Adrenal gland (tissue), 12 donors: Measurements from ENCODE around the gene SERPINB7. TPM values are rescaled to one million over a fixed set of nuclear protein-coding genes. Genes with fewer than 3 reads are reported as not detected.

Experiments
- DNase-seq, 7 donors: peaks; one replicate each; pipeline ENCODE4 v3.0.0-alpha.2; 2019 to 2020
- H3K27ac ChIP-seq, 5 donors: fragments of 200-600 bp; sonication (generic) in 4 of 5; 1 replicate in 3 of 5; 2 replicates in 2 of 5; pipeline versions ENCODE4 v1.5.1 to v1.8.0; 2016 to 2020; ENCODE audit warnings: mild to moderate bottlenecking in 1 of 5
- H3K27me3 ChIP-seq: fragments of 200-600 bp; 2 replicates; pipeline ENCODE4 v1.8.0; 2021
- H3K36me3 ChIP-seq, 2 donors: fragments of 200-600 bp; replicated peaks in 1 of 2; 1 replicate in 1 of 2; 2 replicates in 1 of 2; pipeline versions ENCODE4 v1.5.1 to v1.8.0; 2018 to 2022
- H3K4me1 ChIP-seq, 2 donors: fragments of 200-600 bp; replicated peaks in 1 of 2; 1 replicate in 1 of 2; 2 replicates in 1 of 2; pipeline versions ENCODE4 v1.5.1 to v1.8.0; 2018 to 2021
- H3K4me3 ChIP-seq, 4 donors: fragments of 200-600 bp; sonication (generic) in 3 of 4; one replicate each; pipeline ENCODE4 v1.5.1; 2016 to 2018
- H3K9me3 ChIP-seq, 3 donors: fragments of 200-600 bp; sonication (generic) in 1 of 3; replicated peaks in 1 of 3; 1 replicate in 2 of 3; 2 replicates in 1 of 3; pipeline versions ENCODE4 v1.5.1 to v1.8.0; 2016 to 2021
- POLR2A ChIP-seq, 2 donors: fragments of 450-650 bp; IDR thresholded peaks; one replicate each; pipeline ENCODE4 v1.6.1; 2017; ENCODE audit warnings: antibody characterized with exemption in 2 of 2, mild to moderate bottlenecking in 2 of 2, moderate library complexity in 1 of 2
- WGBS, 4 donors: extraction: QIAGEN DNeasy Blood & Tissue Kit in 2 of 4; methylation state at CpG; one replicate each; pipeline versions ENCODE4 v1.1.5 to v1.1.7; 2013 to 2017; 5-methylcytosine and 5-hydroxymethylcytosine counted together
- intact Hi-C, 2 donors: fragments of 100-400 bp; cut with DNase I; formaldehyde crosslinking; loops; one replicate each; pipeline versions ENCODE4 v1.14.1 to v1.15.0; 2022 to 2023
- polyA plus RNA-seq, 3 donors: library from polyadenylated mRNA; stranded (reverse); fragments of 200-250 nt in 2 of 3; fragments of 350-450 nt in 1 of 3; fragmentation: Illumina TruSeq in 1 of 3; extraction: RNeasy Lipid Tissue Mini Kit (QIAGEN cat#74804) in 1 of 3; gene quantifications; one replicate each; pipeline ENCODE4 v1.2.3, GENCODE V29; 2013 to 2014
- total RNA-seq, 9 donors: library from RNA; depleted of rRNA in 4 of 9; stranded (reverse); fragments of >200 nt in 4 of 9; fragments of 120-200 nt in 1 of 9; fragmentation: NEBNext Ultra II Directional in 1 of 9; extraction: Animal tissue kit (Norgen Biotek cat#: 25700) in 1 of 9; gene quantifications; one replicate each; pipeline versions ENCODE4 v1.1.0 to v1.2.4, GENCODE V29; 2013 to 2023
- TF ChIP-seq, protein P1 (sequence below), 6 experiments: fragments of 450-650 bp in 4 of 6; fragments of 200-600 bp in 2 of 6; sonication (generic) in 1 of 6; IDR thresholded peaks; 1 replicate in 5 of 6; 2 replicates in 1 of 6; pipeline versions ENCODE4 v1.5.1 to v1.8.0; 2016 to 2021; ENCODE audit warnings: antibody characterized with exemption in 6 of 6, mild to moderate bottlenecking in 2 of 6, moderate library complexity in 1 of 6
- donor health status: healthy with polysubstance abuse.
- donor health status: Bipolar disorder and iron deficiency.
- donor health status: DM: yes; HTN: yes; CAD: no.
- donor health status: DM: no; HTN: no; CAD: no.
- donor health status: DM: no; HTN: no; CAD: no.
- donor health status: DM: yes; HTN: yes; CAD: no.

The SERPINB7 gene
- total and polyA plus RNA-seq, 12 donors, result 0.11 TPM; not detected in 11

GRCh38 chr18:63832470-63832869 lies 57.3 kb downstream of the SERPINB7 start:
- H3K36me3 ChIP-seq, result no peaks in the 10 kb centered on the region
- intact Hi-C loops, result no loop called here
- DNase-seq, result no peak
- no peak for TF ChIP-seq POLR2A (IDR thresholded peaks at IDR 0.05)
- TF ChIP-seq, protein P1, sequence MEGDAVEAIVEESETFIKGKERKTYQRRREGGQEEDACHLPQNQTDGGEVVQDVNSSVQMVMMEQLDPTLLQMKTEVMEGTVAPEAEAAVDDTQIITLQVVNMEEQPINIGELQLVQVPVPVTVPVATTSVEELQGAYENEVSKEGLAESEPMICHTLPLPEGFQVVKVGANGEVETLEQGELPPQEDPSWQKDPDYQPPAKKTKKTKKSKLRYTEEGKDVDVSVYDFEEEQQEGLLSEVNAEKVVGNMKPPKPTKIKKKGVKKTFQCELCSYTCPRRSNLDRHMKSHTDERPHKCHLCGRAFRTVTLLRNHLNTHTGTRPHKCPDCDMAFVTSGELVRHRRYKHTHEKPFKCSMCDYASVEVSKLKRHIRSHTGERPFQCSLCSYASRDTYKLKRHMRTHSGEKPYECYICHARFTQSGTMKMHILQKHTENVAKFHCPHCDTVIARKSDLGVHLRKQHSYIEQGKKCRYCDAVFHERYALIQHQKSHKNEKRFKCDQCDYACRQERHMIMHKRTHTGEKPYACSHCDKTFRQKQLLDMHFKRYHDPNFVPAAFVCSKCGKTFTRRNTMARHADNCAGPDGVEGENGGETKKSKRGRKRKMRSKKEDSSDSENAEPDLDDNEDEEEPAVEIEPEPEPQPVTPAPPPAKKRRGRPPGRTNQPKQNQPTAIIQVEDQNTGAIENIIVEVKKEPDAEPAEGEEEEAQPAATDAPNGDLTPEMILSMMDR (IDR thresholded peaks at IDR 0.05), result no peak
- H3K27ac ChIP-seq, result no peak overlapping the region
- no peaks in the 10 kb centered on the region for H3K4me1 ChIP-seq
- H3K4me3 ChIP-seq, result no peak overlapping the region
- 74 to 95% (median 76%) methylated on average over 1 of the region's 1 CpG for WGBS, 4 donors
- no peaks in the 10 kb centered on the region for H3K27me3 ChIP-seq
- H3K9me3 ChIP-seq, result no peaks in the 10 kb centered on the region

- H3K4me1 ChIP-seq, result no peaks in the 10 kb centered on the region
Measured at GRCh38 chr18:63834471-63835113, 59.4 kb downstream of the SERPINB7 start.

GRCh38 chr18:63836456-63836855 lies 61.2 kb downstream of the SERPINB7 start:
- no peaks in the 10 kb centered on the region for H3K4me1 ChIP-seq
- no peak overlapping the region for H3K27ac ChIP-seq
- H3K4me3 ChIP-seq, result no peak overlapping the region
- intact Hi-C loops, result no loop called here
- no peaks in the 10 kb centered on the region for H3K36me3 ChIP-seq
- 36 to 49% (median 39%) methylated on average over 3 of the region's 3 CpGs for WGBS, 4 donors
- no peak for DNase-seq
- peaks cover 5% of the 10 kb centered on the region for H3K27me3 ChIP-seq
- TF ChIP-seq POLR2A (IDR thresholded peaks at IDR 0.05), result no peak
- TF ChIP-seq, protein P1 (IDR thresholded peaks at IDR 0.05), result no peak
- no peaks in the 10 kb centered on the region for H3K9me3 ChIP-seq

More at GRCh38 chr18:63834471-63835113, 59.4 kb downstream of the SERPINB7 start:
- no peak overlapping the region for H3K4me3 ChIP-seq
- H3K36me3 ChIP-seq, result no peaks in the 10 kb centered on the region
- WGBS, 4 donors, result 63 to 68% (median 66%) methylated on average over 4 of the region's 4 CpGs
- intact Hi-C loops, result no loop called here
- H3K27me3 ChIP-seq, result no peaks in the 10 kb centered on the region
- no peaks in the 10 kb centered on the region for H3K9me3 ChIP-seq
- no peak for TF ChIP-seq POLR2A (IDR thresholded peaks at IDR 0.05)
- TF ChIP-seq, protein P1 (IDR thresholded peaks at IDR 0.05), result no peak
- no peak overlapping the region for H3K27ac ChIP-seq
- no peak for DNase-seq

DNA sequence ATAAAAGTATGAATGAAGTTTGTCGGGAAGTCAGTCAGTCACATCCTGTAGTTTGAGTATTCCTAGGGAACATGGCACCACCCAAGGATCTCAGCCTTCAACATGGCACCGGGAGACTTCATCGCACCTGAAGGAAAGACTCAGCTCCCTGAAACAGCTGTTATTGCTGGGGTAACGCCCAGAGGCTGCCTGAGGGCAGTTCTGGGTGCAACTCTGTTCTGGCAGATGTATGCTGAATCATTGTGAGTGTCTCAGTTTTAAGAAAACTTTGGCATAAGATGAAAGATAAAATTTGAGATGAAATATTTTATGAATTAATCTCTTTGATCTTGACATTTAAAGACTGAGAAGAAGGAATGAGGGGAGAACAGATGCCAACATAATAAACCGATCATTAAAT lies 62.4 kb downstream of the SERPINB7 start:
- peaks cover 5% of the 10 kb centered on the region for H3K27me3 ChIP-seq
- no peak overlapping the region for H3K4me3 ChIP-seq
- WGBS, 4 donors, result 51 to 71% (median 65%) methylated on average over 4 to 5 of the region's 5 CpGs
- H3K36me3 ChIP-seq, result no peaks in the 10 kb centered on the region
- TF ChIP-seq, protein P1 (IDR thresholded peaks at IDR 0.05), result no peak
- TF ChIP-seq POLR2A (IDR thresholded peaks at IDR 0.05), result no peak
- intact Hi-C loops, result no loop called here
- no peak for DNase-seq
- H3K27ac ChIP-seq, result no peak overlapping the region
- H3K4me1 ChIP-seq, result no peaks in the 10 kb centered on the region
- H3K9me3 ChIP-seq, result no peaks in the 10 kb centered on the region
